Lung (tissue), 12 donors: Measurements from ENCODE around the gene DTNB. TPM values are rescaled to one million over a fixed set of nuclear protein-coding genes. Genes with fewer than 3 reads are reported as not detected.

Experiments used
- ATAC-seq: fragments of 200-7000 bp; cut with Tn5 transposase; one replicate; pipeline ENCODE4 v1.9.1; 2020; ENCODE audit warnings: moderate number of reproducible peaks; ENCODE audit not compliant: insufficient read depth, low FRiP score
- DNase-seq, 3 donors: peaks; one replicate each; pipeline ENCODE4 v3.0.0-alpha.2; 2013 to 2017
- H3K27ac ChIP-seq, 2 donors: one replicate each; pipeline ENCODE4 v1.5.1; 2013; ENCODE audit warnings: mild to moderate bottlenecking in 2 of 2, moderate library complexity in 2 of 2, control low read depth in 1 of 2, inconsistent platforms in 1 of 2, low read depth in 1 of 2, low read length in 1 of 2
- H3K27me3 ChIP-seq, 3 donors: one replicate each; pipeline ENCODE4 v1.5.1; 2013; ENCODE audit warnings: low read length in 2 of 3; ENCODE audit not compliant: control insufficient read depth in 3 of 3, insufficient read depth in 3 of 3
- H3K36me3 ChIP-seq, 4 donors: one replicate each; pipeline ENCODE4 v1.5.1; 2013; ENCODE audit warnings: low read length in 4 of 4, mild to moderate bottlenecking in 1 of 4, moderate library complexity in 1 of 4; ENCODE audit not compliant: control insufficient read depth in 4 of 4, insufficient read depth in 4 of 4
- H3K4me1 ChIP-seq, 5 donors: one replicate each; pipeline ENCODE4 v1.5.1; 2013; ENCODE audit warnings: low read length in 5 of 5, mild to moderate bottlenecking in 2 of 5, moderate library complexity in 1 of 5; ENCODE audit not compliant: control insufficient read depth in 5 of 5, insufficient read depth in 5 of 5
- H3K4me3 ChIP-seq: one replicate; pipeline ENCODE4 v1.5.1; 2013; ENCODE audit warnings: mild to moderate bottlenecking, control low read depth, moderate library complexity
- H3K9ac ChIP-seq, 2 donors: one replicate each; pipeline ENCODE4 v1.5.1; 2013; ENCODE audit warnings: low read length in 2 of 2, control low read depth in 1 of 2; ENCODE audit not compliant: insufficient read depth in 1 of 2
- H3K9me3 ChIP-seq, 4 donors: one replicate each; pipeline ENCODE4 v1.5.1; 2013; ENCODE audit warnings: low read length in 3 of 4, mild to moderate bottlenecking in 1 of 4, moderate library complexity in 1 of 4; ENCODE audit not compliant: control insufficient read depth in 4 of 4, insufficient read depth in 3 of 4
- CTCF ChIP-seq: IDR thresholded peaks from 2 replicates; pipeline ENCODE4 v1.5.1; 2012; ENCODE audit warnings: mild to moderate bottlenecking; ENCODE audit errors: control extremely low read depth, extremely low read depth
- WGBS, 2 donors: extraction: QIAGEN DNeasy Blood & Tissue Kit; methylation state at CpG; one replicate each; pipeline ENCODE4 v1.1.7; 2013; 5-methylcytosine and 5-hydroxymethylcytosine counted together
- polyA plus RNA-seq, 2 donors: library from polyadenylated mRNA; stranded (reverse); fragments of 200-250 nt; gene quantifications; one replicate each; pipeline ENCODE4 v1.2.1, GENCODE V29; 2013
- total RNA-seq, 2 donors: library from RNA; depleted of rRNA in 1 of 2; stranded (reverse); fragments of >200 nt in 1 of 2; gene quantifications; one replicate each; pipeline ENCODE4 v1.2.1, GENCODE V29; 2014 to 2021
- donor health status: control.
- donor health status: control.
- donor health status: Bipolar disorder and iron deficiency.
- donor health status: healthy.
- donor health status: DM: yes; HTN: yes; CAD: no.

The DTNB gene
- total and polyA plus RNA-seq, 4 donors, result 10.1 to 35.2 (median 20.4) TPM

GRCh38 chr2:25483607-25484266 is 189.6 kb downstream of the DTNB start:
- no peak for ATAC-seq
- no peak for TF ChIP-seq CTCF
- Histone ChIP-seq H3K4me3 (no peak overlapping the region), H3K36me3 (no peaks in the 10 kb centered on the region), H3K27ac (no peak overlapping the region), H3K27me3 (no peaks in the 10 kb centered on the region), H3K9ac (no peak overlapping the region), H3K9me3 (no peaks in the 10 kb centered on the region), H3K4me1 (peaks cover 0 to 9% (median 2%) of the 10 kb centered on the region in 5 donors)
- 78 to 81% methylated on average over 2 of the region's 2 CpGs for WGBS, 2 donors
- DNase-seq, result no peak

GRCh38 chr2:25482341-25482740 is 191.0 kb downstream of the DTNB start:
- Histone ChIP-seq H3K9me3 (no peaks in the 10 kb centered on the region), H3K27me3 (no peaks in the 10 kb centered on the region), H3K4me3 (no peak overlapping the region), H3K9ac (no peak overlapping the region), H3K27ac (no peak overlapping the region), H3K4me1 (peaks cover 0 to 9% (median 2%) of the 10 kb centered on the region in 5 donors), H3K36me3 (peaks cover 0 to 4% (median 2%) of the 10 kb centered on the region in 4 donors)
- ATAC-seq, result no peak
- DNase-seq, result no peak
- WGBS, 2 donors, result 86 to 87% methylated on average over 5 of the region's 5 CpGs
- TF ChIP-seq CTCF, result no peak

- no peak overlapping the region for H3K27ac ChIP-seq
- H3K4me1 ChIP-seq, result peaks cover 0 to 9% (median 2%) of the 10 kb centered on the region in 5 donors
- H3K36me3 ChIP-seq, result peaks cover 0 to 4% (median 2%) of the 10 kb centered on the region in 4 donors
- H3K4me3 ChIP-seq, result no peak overlapping the region
- WGBS, 2 donors, result 75 to 78% methylated on average over 4 of the region's 4 CpGs
- no peaks in the 10 kb centered on the region for H3K27me3 ChIP-seq
- no peaks in the 10 kb centered on the region for H3K9me3 ChIP-seq
- TF ChIP-seq CTCF, result no peak
- ATAC-seq (no peak), DNase-seq (peak in 1 of 3 donors; percentile 28)
- H3K9ac ChIP-seq, result no peak overlapping the region
Measured at GRCh38 chr2:25481381-25482300, 191.7 kb downstream of the DTNB start.
